HCT116 (cell line): ENCODE results near the gene EIF4A3.

Experiments
- EZH2 ChIP-seq: fragments of 200-600 bp; sonication (generic); IDR thresholded peaks from 2 replicates; pipeline ENCODE4 v1.6.1; 2017; ENCODE audit warnings: antibody characterized with exemption, mixed run types
- EZH2phosphoT487 ChIP-seq: fragments of 200-600 bp; IDR thresholded peaks from 2 replicates; pipeline ENCODE4 v1.6.1; 2018; ENCODE audit warnings: antibody characterized with exemption, borderline replicate concordance
- POLR2AphosphoS5 ChIP-seq: IDR thresholded peaks from 2 replicates; pipeline ENCODE4 v1.6.1; 2011; ENCODE audit warnings: mild to moderate bottlenecking, low read depth, low read length, moderate library complexity
- RAD21 ChIP-seq: IDR thresholded peaks from 2 replicates; pipeline ENCODE4 v1.6.1; 2012; ENCODE audit warnings: low read depth, mild to moderate bottlenecking
- SIN3A ChIP-seq: IDR thresholded peaks from 2 replicates; pipeline ENCODE4 v1.6.1; 2012; ENCODE audit warnings: low read depth
- SP1 ChIP-seq: IDR thresholded peaks from 2 replicates; pipeline ENCODE4 v1.6.1; 2012; ENCODE audit warnings: low read depth
- YY1 ChIP-seq: IDR thresholded peaks from 2 replicates; pipeline ENCODE4 v1.6.1; 2011; ENCODE audit warnings: low read length, low read depth, moderate library complexity, mild to moderate bottlenecking; ENCODE audit not compliant: insufficient replicate concordance; ENCODE audit errors: extremely low read depth
- TF ChIP-seq, protein P1 (sequence below), 3 experiments: fragments of 200-600 bp in 1 of 3; sonication (generic) in 1 of 3; IDR thresholded peaks in 2 of 3; conservative IDR thresholded peaks in 1 of 3; 2 replicates each; pipeline ENCODE4 v1.5.1; 2012 to 2017; ENCODE audit warnings: low read depth in 2 of 3, low read length in 2 of 3, antibody characterized with exemption in 1 of 3, borderline replicate concordance in 1 of 3, control low read depth in 1 of 3, mild to moderate bottlenecking in 1 of 3, mixed read lengths in 1 of 3, mixed run types in 1 of 3, moderate library complexity in 1 of 3; ENCODE audit not compliant: insufficient read depth in 1 of 3
- TF ChIP-seq, protein P2 (sequence below): IDR thresholded peaks from 2 replicates; pipeline ENCODE4 v1.6.1; 2012; ENCODE audit warnings: low read depth
- TF ChIP-seq, protein P3 (sequence below): IDR thresholded peaks from 2 replicates; pipeline ENCODE4 v1.6.1; 2011; ENCODE audit warnings: mild to moderate bottlenecking, low read length, moderate library complexity; ENCODE audit not compliant: insufficient replicate concordance; ENCODE audit errors: extremely low read depth
- TF ChIP-seq, protein P4 (sequence below): IDR thresholded peaks from 2 replicates; pipeline ENCODE4 v1.6.1; 2012

DNA sequence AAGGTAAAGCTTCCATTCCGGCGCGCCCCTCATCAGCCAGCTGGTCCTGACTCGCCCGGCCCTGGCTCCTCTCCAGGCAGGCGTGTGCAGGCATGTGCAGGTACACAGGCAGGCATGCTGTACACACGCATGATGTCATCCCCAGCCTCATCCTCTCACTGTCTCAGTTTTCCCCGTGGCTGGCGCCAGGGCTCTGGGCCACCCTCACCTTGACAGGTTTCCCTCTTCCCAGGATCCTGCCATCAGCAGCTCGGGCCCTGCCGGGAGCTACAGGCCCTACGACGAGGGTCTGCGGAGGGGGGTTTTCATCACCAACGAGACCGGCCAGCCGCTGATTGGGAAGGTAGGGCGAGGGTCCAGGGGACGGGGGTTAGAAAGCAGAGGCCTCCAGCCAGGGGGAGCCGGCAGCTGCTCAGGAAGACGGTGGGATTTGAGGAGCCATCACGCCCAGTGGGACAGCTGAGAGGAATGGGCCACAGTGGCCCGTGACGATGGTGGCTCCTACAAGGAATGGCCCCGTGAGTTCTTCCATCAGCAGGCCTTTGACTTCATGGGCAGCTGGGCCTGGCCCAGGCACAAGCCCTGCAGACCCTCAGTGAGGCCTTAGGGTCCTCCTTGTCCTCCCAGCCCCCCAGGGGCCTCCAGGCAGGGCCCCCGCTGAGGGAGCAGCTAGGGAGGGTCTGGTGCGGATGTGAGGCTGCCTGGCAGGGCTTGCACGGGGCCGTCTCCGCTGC, 37.0 kb downstream of the EIF4A3 start:
- TF ChIP-seq, protein P1, sequence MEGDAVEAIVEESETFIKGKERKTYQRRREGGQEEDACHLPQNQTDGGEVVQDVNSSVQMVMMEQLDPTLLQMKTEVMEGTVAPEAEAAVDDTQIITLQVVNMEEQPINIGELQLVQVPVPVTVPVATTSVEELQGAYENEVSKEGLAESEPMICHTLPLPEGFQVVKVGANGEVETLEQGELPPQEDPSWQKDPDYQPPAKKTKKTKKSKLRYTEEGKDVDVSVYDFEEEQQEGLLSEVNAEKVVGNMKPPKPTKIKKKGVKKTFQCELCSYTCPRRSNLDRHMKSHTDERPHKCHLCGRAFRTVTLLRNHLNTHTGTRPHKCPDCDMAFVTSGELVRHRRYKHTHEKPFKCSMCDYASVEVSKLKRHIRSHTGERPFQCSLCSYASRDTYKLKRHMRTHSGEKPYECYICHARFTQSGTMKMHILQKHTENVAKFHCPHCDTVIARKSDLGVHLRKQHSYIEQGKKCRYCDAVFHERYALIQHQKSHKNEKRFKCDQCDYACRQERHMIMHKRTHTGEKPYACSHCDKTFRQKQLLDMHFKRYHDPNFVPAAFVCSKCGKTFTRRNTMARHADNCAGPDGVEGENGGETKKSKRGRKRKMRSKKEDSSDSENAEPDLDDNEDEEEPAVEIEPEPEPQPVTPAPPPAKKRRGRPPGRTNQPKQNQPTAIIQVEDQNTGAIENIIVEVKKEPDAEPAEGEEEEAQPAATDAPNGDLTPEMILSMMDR (IDR thresholded peaks at IDR 0.05 in 2 of 3, conservative IDR thresholded peaks at IDR 0.05 in 1 of 3; ENCODE audit: borderline replicate concordance in 1 of 3, insufficient read depth in 1 of 3, low read depth in 2 of 3, low read length in 2 of 3), result no peak
- no peak for TF ChIP-seq EZH2
- no peak for TF ChIP-seq POLR2AphosphoS5
- no peak for TF ChIP-seq RAD21
- TF ChIP-seq, protein P2, sequence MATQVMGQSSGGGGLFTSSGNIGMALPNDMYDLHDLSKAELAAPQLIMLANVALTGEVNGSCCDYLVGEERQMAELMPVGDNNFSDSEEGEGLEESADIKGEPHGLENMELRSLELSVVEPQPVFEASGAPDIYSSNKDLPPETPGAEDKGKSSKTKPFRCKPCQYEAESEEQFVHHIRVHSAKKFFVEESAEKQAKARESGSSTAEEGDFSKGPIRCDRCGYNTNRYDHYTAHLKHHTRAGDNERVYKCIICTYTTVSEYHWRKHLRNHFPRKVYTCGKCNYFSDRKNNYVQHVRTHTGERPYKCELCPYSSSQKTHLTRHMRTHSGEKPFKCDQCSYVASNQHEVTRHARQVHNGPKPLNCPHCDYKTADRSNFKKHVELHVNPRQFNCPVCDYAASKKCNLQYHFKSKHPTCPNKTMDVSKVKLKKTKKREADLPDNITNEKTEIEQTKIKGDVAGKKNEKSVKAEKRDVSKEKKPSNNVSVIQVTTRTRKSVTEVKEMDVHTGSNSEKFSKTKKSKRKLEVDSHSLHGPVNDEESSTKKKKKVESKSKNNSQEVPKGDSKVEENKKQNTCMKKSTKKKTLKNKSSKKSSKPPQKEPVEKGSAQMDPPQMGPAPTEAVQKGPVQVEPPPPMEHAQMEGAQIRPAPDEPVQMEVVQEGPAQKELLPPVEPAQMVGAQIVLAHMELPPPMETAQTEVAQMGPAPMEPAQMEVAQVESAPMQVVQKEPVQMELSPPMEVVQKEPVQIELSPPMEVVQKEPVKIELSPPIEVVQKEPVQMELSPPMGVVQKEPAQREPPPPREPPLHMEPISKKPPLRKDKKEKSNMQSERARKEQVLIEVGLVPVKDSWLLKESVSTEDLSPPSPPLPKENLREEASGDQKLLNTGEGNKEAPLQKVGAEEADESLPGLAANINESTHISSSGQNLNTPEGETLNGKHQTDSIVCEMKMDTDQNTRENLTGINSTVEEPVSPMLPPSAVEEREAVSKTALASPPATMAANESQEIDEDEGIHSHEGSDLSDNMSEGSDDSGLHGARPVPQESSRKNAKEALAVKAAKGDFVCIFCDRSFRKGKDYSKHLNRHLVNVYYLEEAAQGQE, result no peak
- no peak for TF ChIP-seq YY1
- TF ChIP-seq, protein P3, sequence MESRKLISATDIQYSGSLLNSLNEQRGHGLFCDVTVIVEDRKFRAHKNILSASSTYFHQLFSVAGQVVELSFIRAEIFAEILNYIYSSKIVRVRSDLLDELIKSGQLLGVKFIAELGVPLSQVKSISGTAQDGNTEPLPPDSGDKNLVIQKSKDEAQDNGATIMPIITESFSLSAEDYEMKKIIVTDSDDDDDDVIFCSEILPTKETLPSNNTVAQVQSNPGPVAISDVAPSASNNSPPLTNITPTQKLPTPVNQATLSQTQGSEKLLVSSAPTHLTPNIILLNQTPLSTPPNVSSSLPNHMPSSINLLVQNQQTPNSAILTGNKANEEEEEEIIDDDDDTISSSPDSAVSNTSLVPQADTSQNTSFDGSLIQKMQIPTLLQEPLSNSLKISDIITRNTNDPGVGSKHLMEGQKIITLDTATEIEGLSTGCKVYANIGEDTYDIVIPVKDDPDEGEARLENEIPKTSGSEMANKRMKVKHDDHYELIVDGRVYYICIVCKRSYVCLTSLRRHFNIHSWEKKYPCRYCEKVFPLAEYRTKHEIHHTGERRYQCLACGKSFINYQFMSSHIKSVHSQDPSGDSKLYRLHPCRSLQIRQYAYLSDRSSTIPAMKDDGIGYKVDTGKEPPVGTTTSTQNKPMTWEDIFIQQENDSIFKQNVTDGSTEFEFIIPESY, result no peak
- no peak for TF ChIP-seq SP1
- no peak for TF ChIP-seq EZH2phosphoT487
- no peak for TF ChIP-seq SIN3A
- TF ChIP-seq, protein P4, sequence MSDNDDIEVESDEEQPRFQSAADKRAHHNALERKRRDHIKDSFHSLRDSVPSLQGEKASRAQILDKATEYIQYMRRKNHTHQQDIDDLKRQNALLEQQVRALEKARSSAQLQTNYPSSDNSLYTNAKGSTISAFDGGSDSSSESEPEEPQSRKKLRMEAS, result no peak
